ENCODE measurements around the gene ASCL2.
A peak's percentile ranks its signal among the peaks of the same experiment; 100 is the strongest.

Gene ASCL2

GRCh38 chr11:2270322-2271076, at the start of gene ASCL2:
Gene ASCL2 (minus strand): TSS chr11:2270588. CDS start chr11:2270332, 256 bp downstream.
- Mint-ChIP-seq H3K36me3 (ENCODE audit: low read depth) (no peaks in the 10 kb centered on the region), H3K4me1 (ENCODE audit: low read depth) (peaks cover 17% of the 10 kb centered on the region), H3K27ac (no peak within 1 kb of the TSS), H3K9me3 (no peaks in the 10 kb centered on the region), H3K27me3 (ENCODE audit: low read depth) (peaks cover 37% of the 10 kb centered on the region), H3K4me3 (peak within 1 kb of the TSS; percentile 34)

GRCh38 chr11:2319791-2320472, 49.5 kb upstream of the ASCL2 start:
- Mint-ChIP-seq H3K27ac (no peak overlapping the region), H3K4me3 (no peak overlapping the region), H3K36me3 (ENCODE audit: low read depth) (no peaks in the 10 kb centered on the region), H3K27me3 (ENCODE audit: low read depth) (peaks cover 26% of the 10 kb centered on the region), H3K4me1 (ENCODE audit: low read depth) (no peaks in the 10 kb centered on the region), H3K9me3 (no peaks in the 10 kb centered on the region)

- no peak overlapping the region for H3K27ac Mint-ChIP-seq
Observed at GRCh38 chr11:2318707-2319106, 48.3 kb upstream of the ASCL2 start.

GRCh38 chr11:2318123-2318522, 47.7 kb upstream of the ASCL2 start:
- Mint-ChIP-seq H3K4me3 (no peak overlapping the region), H3K9me3 (no peaks in the 10 kb centered on the region), H3K27me3 (ENCODE audit: low read depth) (peaks cover 21% of the 10 kb centered on the region), H3K36me3 (ENCODE audit: low read depth) (no peaks in the 10 kb centered on the region), H3K27ac (no peak overlapping the region), H3K4me1 (ENCODE audit: low read depth) (no peaks in the 10 kb centered on the region)

More at GRCh38 chr11:2318707-2319106, 48.3 kb upstream of the ASCL2 start:
- Mint-ChIP-seq H3K9me3 (no peaks in the 10 kb centered on the region), H3K4me1 (ENCODE audit: low read depth) (no peaks in the 10 kb centered on the region), H3K36me3 (ENCODE audit: low read depth) (no peaks in the 10 kb centered on the region), H3K27me3 (ENCODE audit: low read depth) (peaks cover 26% of the 10 kb centered on the region), H3K4me3 (no peak overlapping the region)

GRCh38 chr11:2317354-2318050, 47.1 kb upstream of the ASCL2 start:
- no peaks in the 10 kb centered on the region for H3K9me3 Mint-ChIP-seq
- peaks cover 15% of the 10 kb centered on the region for H3K27me3 Mint-ChIP-seq (ENCODE audit: low read depth)
- H3K36me3 Mint-ChIP-seq (ENCODE audit: low read depth), result no peaks in the 10 kb centered on the region
- no peak overlapping the region for H3K27ac Mint-ChIP-seq
- H3K4me3 Mint-ChIP-seq, result no peak overlapping the region
- H3K4me1 Mint-ChIP-seq (ENCODE audit: low read depth), result no peaks in the 10 kb centered on the region

- Mint-ChIP-seq H3K27ac (no peak overlapping the region), H3K4me3 (no peak overlapping the region), H3K4me1 (ENCODE audit: low read depth) (no peaks in the 10 kb centered on the region)
Observed at GRCh38 chr11:2316963-2317244, 46.5 kb upstream of the ASCL2 start.

GRCh38 chr11:2316169-2316962, 46.0 kb upstream of the ASCL2 start:
- Mint-ChIP-seq H3K27me3 (ENCODE audit: low read depth) (peaks cover 7% of the 10 kb centered on the region), H3K4me3 (no peak overlapping the region), H3K9me3 (no peaks in the 10 kb centered on the region), H3K36me3 (ENCODE audit: low read depth) (no peaks in the 10 kb centered on the region), H3K4me1 (ENCODE audit: low read depth) (no peaks in the 10 kb centered on the region), H3K27ac (no peak overlapping the region)

More at GRCh38 chr11:2316963-2317244, 46.5 kb upstream of the ASCL2 start:
- no peaks in the 10 kb centered on the region for H3K9me3 Mint-ChIP-seq
- H3K36me3 Mint-ChIP-seq (ENCODE audit: low read depth), result no peaks in the 10 kb centered on the region
- H3K27me3 Mint-ChIP-seq (ENCODE audit: low read depth), result peaks cover 11% of the 10 kb centered on the region

- Mint-ChIP-seq H3K9me3 (no peaks in the 10 kb centered on the region), H3K36me3 (ENCODE audit: low read depth) (no peaks in the 10 kb centered on the region), H3K27ac (no peak overlapping the region), H3K4me1 (ENCODE audit: low read depth) (no peaks in the 10 kb centered on the region), H3K4me3 (no peak overlapping the region), H3K27me3 (ENCODE audit: low read depth) (peaks cover 7% of the 10 kb centered on the region)
Observed at GRCh38 chr11:2315395-2316168, 45.2 kb upstream of the ASCL2 start.

- Mint-ChIP-seq H3K9me3 (no peaks in the 10 kb centered on the region), H3K4me1 (ENCODE audit: low read depth) (no peaks in the 10 kb centered on the region), H3K4me3 (no peak overlapping the region), H3K36me3 (ENCODE audit: low read depth) (no peaks in the 10 kb centered on the region), H3K27ac (no peak overlapping the region), H3K27me3 (ENCODE audit: low read depth) (peaks cover 1% of the 10 kb centered on the region)
Observed at GRCh38 chr11:2314525-2315394, 44.4 kb upstream of the ASCL2 start.

GRCh38 chr11:2314136-2314524, 43.7 kb upstream of the ASCL2 start:
- Mint-ChIP-seq H3K4me3 (no peak overlapping the region), H3K36me3 (ENCODE audit: low read depth) (no peaks in the 10 kb centered on the region), H3K9me3 (no peaks in the 10 kb centered on the region), H3K27ac (no peak overlapping the region), H3K4me1 (ENCODE audit: low read depth) (no peaks in the 10 kb centered on the region), H3K27me3 (ENCODE audit: low read depth) (no peaks in the 10 kb centered on the region)

- H3K4me1 Mint-ChIP-seq (ENCODE audit: low read depth), result no peaks in the 10 kb centered on the region
- no peaks in the 10 kb centered on the region for H3K27me3 Mint-ChIP-seq (ENCODE audit: low read depth)
- no peaks in the 10 kb centered on the region for H3K9me3 Mint-ChIP-seq
- no peak overlapping the region for H3K4me3 Mint-ChIP-seq
- H3K36me3 Mint-ChIP-seq (ENCODE audit: low read depth), result no peaks in the 10 kb centered on the region
- no peak overlapping the region for H3K27ac Mint-ChIP-seq
Observed at GRCh38 chr11:2313051-2313951, 42.9 kb upstream of the ASCL2 start.

GRCh38 chr11:2312232-2313042, 42.0 kb upstream of the ASCL2 start:
- Mint-ChIP-seq H3K9me3 (no peaks in the 10 kb centered on the region), H3K27me3 (ENCODE audit: low read depth) (no peaks in the 10 kb centered on the region), H3K27ac (no peak overlapping the region), H3K36me3 (ENCODE audit: low read depth) (no peaks in the 10 kb centered on the region), H3K4me1 (ENCODE audit: low read depth) (no peaks in the 10 kb centered on the region), H3K4me3 (no peak overlapping the region)

Measured in T-helper 1 cell treated with Interleukin-12 subunit alpha and Interleukin-12 subunit beta and Interleukin-4 antibody, amounts not matched to agents 30 μg/mL and 1 μg/mL, for 36 hours (primary cell).